A549 (cell line): ENCODE data around the gene NCS1. TPM values are rescaled to one million over a fixed set of nuclear protein-coding genes. Genes with fewer than 3 reads are reported as not detected.

Experiments
- ATAC-seq, 2 experiments: fragments of 200-7000 bp in 1 of 2; fragments of >200 bp in 1 of 2; cut with Nextera tagmentation in 1 of 2; cut with Tn5 transposase in 1 of 2; 3 replicates each; pipeline versions ENCODE4 v1.8.0 to v1.9.1; 2018 to 2020; ENCODE audit warnings: mild to moderate bottlenecking in 1 of 2, moderate library complexity in 1 of 2
- CTCF ChIA-PET: fragments of 300-600 bp; sonication (Branson Sonifier 250); formaldehyde crosslinking; extraction: SDS; loops from one replicate; lab custom pipeline; 2021; ENCODE audit warnings: antibody characterized with exemption, inconsistent platforms; lab: Yijun Ruan, JAX
- POLR2A ChIA-PET: fragments of 350-600 bp; formaldehyde crosslinking; extraction: SDS; loops from one replicate; lab custom pipeline; 2021; ENCODE audit warnings: antibody characterized with exemption, inconsistent platforms; lab: Yijun Ruan, JAX
- DNase-seq, 2 experiments: peaks; one replicate each; pipeline versions ENCODE4 v3.0.0 to v3.0.0-alpha.2; 2011 to 2016; ENCODE audit warnings: low read depth in 1 of 2, low spot score in 1 of 2
- FAIRE-seq: peaks from 2 replicates; lab custom pipeline; 2011; peaks lifted over from hg19 to GRCh38; lab: Jason Lieb, UNC
- H3K27ac ChIP-seq, 2 experiments: fragments of >200 bp; sonication (Bioruptor Twin); formaldehyde crosslinking; 3 replicates each; pipeline ENCODE4 v1.5.1; 2016 to 2017
- H3K4me1 ChIP-seq: fragments of >200 bp; sonication (Bioruptor Twin); formaldehyde crosslinking; 3 replicates; pipeline ENCODE4 v1.6.1; 2016
- H3K4me2 ChIP-seq: fragments of >200 bp; sonication (Bioruptor Twin); formaldehyde crosslinking; 3 replicates; pipeline ENCODE4 v1.6.1; 2016
- H3K4me3 ChIP-seq: fragments of >200 bp; sonication (Bioruptor Twin); formaldehyde crosslinking; 3 replicates; pipeline ENCODE4 v1.5.1; 2016
- H3K9me3 ChIP-seq: fragments of >200 bp; sonication (Bioruptor Twin); formaldehyde crosslinking; 3 replicates; pipeline ENCODE4 v1.6.1; 2016
- CBX2 ChIP-seq: fragments of 200-600 bp; sonication (generic); IDR thresholded peaks from 2 replicates; pipeline ENCODE4 v1.6.1; 2016; ENCODE audit warnings: low read depth, mild to moderate bottlenecking, borderline replicate concordance
- CEBPB ChIP-seq, 2 experiments: fragments of >200 bp in 1 of 2; sonication (Bioruptor Twin) in 1 of 2; formaldehyde crosslinking in 1 of 2; IDR thresholded peaks; 2 replicates each; pipeline ENCODE4 v1.6.1; 2012 to 2016
- CHD2 ChIP-seq: fragments of 150-350 bp; IDR thresholded peaks from 2 replicates; pipeline ENCODE4 v1.6.1; 2014; ENCODE audit warnings: low read length; ENCODE audit not compliant: partially characterized antibody
- CHD4 ChIP-seq: fragments of 200-600 bp; sonication (generic); IDR thresholded peaks from 2 replicates; pipeline ENCODE4 v1.6.1; 2016; ENCODE audit warnings: antibody characterized with exemption, mild to moderate bottlenecking, borderline replicate concordance
- EHMT2 ChIP-seq: fragments of 200-600 bp; sonication (generic); IDR thresholded peaks from 2 replicates; pipeline ENCODE4 v1.6.1; 2016; ENCODE audit warnings: antibody characterized with exemption, low read depth, mild to moderate bottlenecking, moderate library complexity
- EP300 ChIP-seq, 2 experiments: fragments of >200 bp; sonication (Bioruptor Twin); formaldehyde crosslinking; IDR thresholded peaks; 2 replicates in 1 of 2; 3 replicates in 1 of 2; pipeline ENCODE4 v1.6.1; 2016 to 2017
- ESRRA ChIP-seq: fragments of 150-350 bp; IDR thresholded peaks from 2 replicates; pipeline ENCODE4 v1.6.1; 2014; ENCODE audit warnings: mild to moderate bottlenecking, low read length, borderline replicate concordance
- GATA3 ChIP-seq: IDR thresholded peaks from 2 replicates; pipeline ENCODE4 v1.6.1; 2012; ENCODE audit warnings: borderline replicate concordance
- HEYL ChIP-seq: fragments of 250-450 bp; sonication (Bioruptor Pico); IDR thresholded peaks from 2 replicates; pipeline ENCODE4 v1.8.0; 2021; ENCODE audit warnings: mild to moderate bottlenecking, moderate library complexity
- HOXA7 ChIP-seq: fragments of 250-450 bp; sonication (Bioruptor Pico); IDR thresholded peaks from 2 replicates; pipeline ENCODE4 v1.5.0; 2020; ENCODE audit warnings: mild to moderate bottlenecking, moderate library complexity
- HOXB5 ChIP-seq: fragments of 250-450 bp; sonication (Bioruptor Pico); IDR thresholded peaks from 2 replicates; pipeline ENCODE4 v1.5.0; 2020; ENCODE audit warnings: mild to moderate bottlenecking, moderate library complexity
- KDM1A ChIP-seq: fragments of 200-600 bp; sonication (generic); IDR thresholded peaks from 2 replicates; pipeline ENCODE4 v1.6.1; 2016; ENCODE audit warnings: low read depth, mild to moderate bottlenecking
- MAFK ChIP-seq: fragments of 450-650 bp; IDR thresholded peaks from 2 replicates; pipeline ENCODE4 v1.6.1; 2014; ENCODE audit not compliant: partially characterized antibody
- NFE2L2 ChIP-seq: fragments of 150-350 bp; conservative IDR thresholded peaks from 2 replicates; pipeline ENCODE4 v1.6.1; 2014; ENCODE audit warnings: low read length
- RFX5 ChIP-seq: fragments of 450-650 bp; IDR thresholded peaks from 2 replicates; pipeline ENCODE4 v1.7.1; 2014; ENCODE audit warnings: antibody characterized with exemption, mild to moderate bottlenecking, moderate library complexity
- ZNF302 ChIP-seq: fragments of 250-450 bp; sonication (Bioruptor Pico); IDR thresholded peaks from 2 replicates; pipeline ENCODE4 v1.9.0; 2021; ENCODE audit warnings: inconsistent platforms, mild to moderate bottlenecking, moderate library complexity
- WGBS: methylation state at CpG from one replicate; pipeline ENCODE4 v1.1.6; 2017; ENCODE audit errors: missing lambda C conversion rate; 5-methylcytosine and 5-hydroxymethylcytosine counted together
- polyA plus RNA-seq, 4 experiments: library from polyadenylated mRNA; depleted of rRNA in 3 of 4; stranded (reverse); fragments of >200 nt; fragmentation: RNase III in 1 of 4; extraction: RNeasy Plus Mini Kit Qiagen cat#74134 plus additional on column Dnase treatment in 1 of 4; gene quantifications; 2 replicates in 3 of 4; 3 replicates in 1 of 4; pipeline ENCODE4 v1.2.3, GENCODE V29; 2011 to 2017
- TF ChIP-seq, protein P1 (sequence below): fragments of 450-650 bp; IDR thresholded peaks from 2 replicates; pipeline ENCODE4 v1.6.1; 2014; ENCODE audit warnings: antibody characterized with exemption
- TF ChIP-seq, protein P2 (sequence below): fragments of >200 bp; sonication (Bioruptor Twin); formaldehyde crosslinking; IDR thresholded peaks from 2 replicates; pipeline ENCODE4 v1.6.1; 2016
- TF ChIP-seq, protein P3 (sequence below): fragments of >200 bp; sonication (Bioruptor Twin); formaldehyde crosslinking; IDR thresholded peaks from 3 replicates; pipeline ENCODE4 v1.6.1; 2016
- TF ChIP-seq, protein P4 (sequence below): IDR thresholded peaks from 2 replicates; pipeline ENCODE4 v1.6.1; 2012
- TF ChIP-seq, protein P5 (sequence below): IDR thresholded peaks from 2 replicates; pipeline ENCODE4 v1.6.1; 2012

NCS1 gene
- polyA plus RNA-seq, 2 of the 4 experiments (the other 2 are of a cell fraction) = 17.9 to 21.9 TPM

DNA sequence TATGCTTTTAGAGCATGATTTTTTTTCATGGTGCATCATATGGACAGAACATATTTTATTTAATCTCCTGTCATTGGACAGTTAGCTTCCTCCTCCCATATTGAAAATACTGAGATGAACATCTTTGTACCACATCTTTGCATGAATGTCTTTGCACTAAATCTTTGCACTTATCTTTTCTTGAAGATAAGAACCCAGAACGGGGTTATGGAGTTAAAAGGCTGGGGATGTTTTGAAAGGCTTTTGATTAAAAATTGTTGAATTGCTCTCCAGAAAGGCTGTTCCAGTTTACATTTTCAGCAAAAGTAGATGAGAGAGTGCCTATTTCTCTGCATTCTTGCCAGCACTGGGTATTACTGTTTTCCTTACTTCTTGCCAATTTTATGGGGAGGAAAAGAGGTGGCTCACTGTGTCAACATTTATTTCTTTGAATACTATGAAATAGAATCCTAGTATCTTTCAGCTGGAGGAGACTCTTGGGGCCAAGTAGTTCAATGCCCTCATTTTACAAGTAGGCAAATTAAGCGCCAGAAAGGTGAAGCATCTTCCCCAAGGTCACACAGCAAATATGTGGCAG is 7.2 kb downstream of the NCS1 start:
- FAIRE-seq = no peak

DNA sequence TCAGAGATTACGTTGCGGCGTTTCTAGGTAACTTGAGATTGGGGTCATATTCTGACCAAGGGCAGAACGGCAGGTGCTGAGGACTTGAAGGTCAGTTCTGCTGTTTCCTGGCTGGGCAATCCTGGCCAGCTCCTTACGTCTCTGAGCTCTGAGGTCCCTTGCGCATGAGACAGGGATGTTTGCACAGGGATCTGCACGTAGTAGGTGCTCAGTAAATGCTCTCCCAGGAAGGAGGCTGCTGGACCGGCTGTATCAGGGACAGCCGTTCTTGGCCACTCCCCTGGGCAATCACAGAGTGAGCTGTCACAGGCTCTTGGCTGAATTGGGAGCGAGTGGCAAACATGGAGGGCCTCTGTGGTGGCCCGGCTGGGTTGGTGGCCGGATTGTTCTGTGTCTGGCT is 8.3 kb downstream of the NCS1 start:
- Histone ChIP-seq H3K4me3 (no peak overlapping the region), H3K9me3 (no peaks in the 10 kb centered on the region), H3K4me1 (peaks cover 25% of the 10 kb centered on the region), H3K4me2 (no peak overlapping the region), H3K27ac (no peak overlapping the region)
- 94% methylated on average over 12 of the region's 12 CpGs for WGBS
- TF ChIP-seq ZNF302 (CRISPR knock-in tag) (no peak), CEBPB (IDR thresholded peaks at IDR 0.05) (no peak), GATA3 (no peak), EHMT2 (no peak), CHD4 (no peak), MAFK (no peak), RFX5 (no peak)
- TF ChIP-seq, protein P1, sequence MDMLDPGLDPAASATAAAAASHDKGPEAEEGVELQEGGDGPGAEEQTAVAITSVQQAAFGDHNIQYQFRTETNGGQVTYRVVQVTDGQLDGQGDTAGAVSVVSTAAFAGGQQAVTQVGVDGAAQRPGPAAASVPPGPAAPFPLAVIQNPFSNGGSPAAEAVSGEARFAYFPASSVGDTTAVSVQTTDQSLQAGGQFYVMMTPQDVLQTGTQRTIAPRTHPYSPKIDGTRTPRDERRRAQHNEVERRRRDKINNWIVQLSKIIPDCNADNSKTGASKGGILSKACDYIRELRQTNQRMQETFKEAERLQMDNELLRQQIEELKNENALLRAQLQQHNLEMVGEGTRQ = no peak
- TF ChIP-seq, protein P2, sequence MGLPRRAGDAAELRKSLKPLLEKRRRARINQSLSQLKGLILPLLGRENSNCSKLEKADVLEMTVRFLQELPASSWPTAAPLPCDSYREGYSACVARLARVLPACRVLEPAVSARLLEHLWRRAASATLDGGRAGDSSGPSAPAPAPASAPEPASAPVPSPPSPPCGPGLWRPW = no peak
- TF ChIP-seq, protein P3, sequence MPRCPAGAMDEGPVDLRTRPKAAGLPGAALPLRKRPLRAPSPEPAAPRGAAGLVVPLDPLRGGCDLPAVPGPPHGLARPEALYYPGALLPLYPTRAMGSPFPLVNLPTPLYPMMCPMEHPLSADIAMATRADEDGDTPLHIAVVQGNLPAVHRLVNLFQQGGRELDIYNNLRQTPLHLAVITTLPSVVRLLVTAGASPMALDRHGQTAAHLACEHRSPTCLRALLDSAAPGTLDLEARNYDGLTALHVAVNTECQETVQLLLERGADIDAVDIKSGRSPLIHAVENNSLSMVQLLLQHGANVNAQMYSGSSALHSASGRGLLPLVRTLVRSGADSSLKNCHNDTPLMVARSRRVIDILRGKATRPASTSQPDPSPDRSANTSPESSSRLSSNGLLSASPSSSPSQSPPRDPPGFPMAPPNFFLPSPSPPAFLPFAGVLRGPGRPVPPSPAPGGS = no peak
- DNase-seq (no peak), FAIRE-seq (no peak), ATAC-seq (no peak)
- ChIA-PET POLR2A (no interaction called here), CTCF (interaction anchor here (3.7 kb wide), 1 partner anchor 62 kb away, joined by 8 read pairs; no protein-coding TSS in a partner anchor)

More for the DNA sequence above, 7.2 kb downstream of the NCS1 start:
- CTCF ChIA-PET = no interaction called here
- H3K9me3 ChIP-seq = no peaks in the 10 kb centered on the region
- POLR2A ChIA-PET = no interaction called here
- no peak for DNase-seq
- WGBS = 63% methylated on average over 2 of the region's 2 CpGs
- TF ChIP-seq KDM1A = no peak
- no peak for TF ChIP-seq CBX2
- no peak for TF ChIP-seq HOXA7
- no peak for TF ChIP-seq CHD2
- no peak for TF ChIP-seq HOXB5 (CRISPR knock-in tag)
- TF ChIP-seq NFE2L2 = no peak
- TF ChIP-seq EP300 (IDR thresholded peaks at IDR 0.05) = no peak
- TF ChIP-seq, protein P4, sequence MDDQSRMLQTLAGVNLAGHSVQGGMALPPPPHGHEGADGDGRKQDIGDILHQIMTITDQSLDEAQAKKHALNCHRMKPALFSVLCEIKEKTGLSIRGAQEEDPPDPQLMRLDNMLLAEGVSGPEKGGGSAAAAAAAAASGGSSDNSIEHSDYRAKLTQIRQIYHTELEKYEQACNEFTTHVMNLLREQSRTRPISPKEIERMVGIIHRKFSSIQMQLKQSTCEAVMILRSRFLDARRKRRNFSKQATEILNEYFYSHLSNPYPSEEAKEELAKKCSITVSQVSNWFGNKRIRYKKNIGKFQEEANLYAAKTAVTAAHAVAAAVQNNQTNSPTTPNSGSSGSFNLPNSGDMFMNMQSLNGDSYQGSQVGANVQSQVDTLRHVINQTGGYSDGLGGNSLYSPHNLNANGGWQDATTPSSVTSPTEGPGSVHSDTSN = no peak
- TF ChIP-seq, protein P5, sequence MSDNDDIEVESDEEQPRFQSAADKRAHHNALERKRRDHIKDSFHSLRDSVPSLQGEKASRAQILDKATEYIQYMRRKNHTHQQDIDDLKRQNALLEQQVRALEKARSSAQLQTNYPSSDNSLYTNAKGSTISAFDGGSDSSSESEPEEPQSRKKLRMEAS = no peak
- no peak for TF ChIP-seq ESRRA
- no peak for TF ChIP-seq HEYL
- no peak for ATAC-seq
- H3K27ac ChIP-seq = no peak overlapping the region
- no peak overlapping the region for H3K4me3 ChIP-seq
- H3K4me1 ChIP-seq = peaks cover 18% of the 10 kb centered on the region
- no peak overlapping the region for H3K4me2 ChIP-seq
